ENCODE data around the gene PITHD1.
"Not testable (repeated sequence)": the region's sequence is repeated elsewhere in the genome, so short reads cannot be mapped to it uniquely, and the experiment has no call there.

The PITHD1 gene, protein sequence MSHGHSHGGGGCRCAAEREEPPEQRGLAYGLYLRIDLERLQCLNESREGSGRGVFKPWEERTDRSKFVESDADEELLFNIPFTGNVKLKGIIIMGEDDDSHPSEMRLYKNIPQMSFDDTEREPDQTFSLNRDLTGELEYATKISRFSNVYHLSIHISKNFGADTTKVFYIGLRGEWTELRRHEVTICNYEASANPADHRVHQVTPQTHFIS

DNA sequence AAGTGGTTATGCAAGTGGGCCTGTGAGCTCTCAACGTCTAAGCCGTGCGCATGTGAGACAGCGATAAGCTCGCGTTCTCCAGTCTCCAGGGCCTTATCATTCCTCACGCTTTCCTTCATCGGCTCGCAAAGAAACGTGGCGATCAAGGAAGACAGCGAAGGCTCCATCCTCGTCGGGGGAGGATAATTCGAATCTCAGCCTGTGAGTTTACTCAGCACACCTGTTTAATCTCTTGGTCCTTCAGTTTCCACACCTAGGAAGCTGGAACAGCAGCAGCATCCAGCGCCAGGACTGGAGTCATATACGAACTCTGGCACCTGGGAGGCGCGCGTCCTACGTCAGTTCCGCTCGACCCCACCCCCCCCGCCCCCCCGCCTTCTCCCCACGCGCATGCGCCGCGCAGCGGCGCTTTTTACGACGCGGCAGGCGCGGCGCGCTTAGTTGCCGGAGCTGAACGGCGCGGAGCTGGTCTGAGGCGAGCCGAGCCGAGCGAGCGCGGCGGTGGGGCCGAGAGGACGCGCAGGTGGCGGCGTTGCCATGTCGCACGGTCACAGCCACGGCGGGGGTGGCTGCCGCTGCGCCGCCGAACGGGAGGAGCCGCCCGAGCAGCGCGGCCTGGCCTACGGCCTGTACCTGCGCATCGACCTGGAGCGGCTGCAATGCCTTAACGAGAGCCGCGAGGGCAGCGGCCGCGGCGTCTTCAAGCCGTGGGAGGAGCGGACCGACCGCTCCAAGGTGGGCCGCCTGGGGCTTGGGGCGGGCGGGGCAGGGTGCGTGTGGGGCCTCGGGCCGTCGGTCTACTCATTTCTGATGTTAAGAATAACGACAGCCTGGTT is at the start of gene PITHD1:
PITHD1 (plus strand) TSS at position 440 of the 836 bp plus-strand sequence; CDS start at position 538, 98 bp downstream.
- no peak for DNase-seq (ENCODE audit: low read depth)

DNA sequence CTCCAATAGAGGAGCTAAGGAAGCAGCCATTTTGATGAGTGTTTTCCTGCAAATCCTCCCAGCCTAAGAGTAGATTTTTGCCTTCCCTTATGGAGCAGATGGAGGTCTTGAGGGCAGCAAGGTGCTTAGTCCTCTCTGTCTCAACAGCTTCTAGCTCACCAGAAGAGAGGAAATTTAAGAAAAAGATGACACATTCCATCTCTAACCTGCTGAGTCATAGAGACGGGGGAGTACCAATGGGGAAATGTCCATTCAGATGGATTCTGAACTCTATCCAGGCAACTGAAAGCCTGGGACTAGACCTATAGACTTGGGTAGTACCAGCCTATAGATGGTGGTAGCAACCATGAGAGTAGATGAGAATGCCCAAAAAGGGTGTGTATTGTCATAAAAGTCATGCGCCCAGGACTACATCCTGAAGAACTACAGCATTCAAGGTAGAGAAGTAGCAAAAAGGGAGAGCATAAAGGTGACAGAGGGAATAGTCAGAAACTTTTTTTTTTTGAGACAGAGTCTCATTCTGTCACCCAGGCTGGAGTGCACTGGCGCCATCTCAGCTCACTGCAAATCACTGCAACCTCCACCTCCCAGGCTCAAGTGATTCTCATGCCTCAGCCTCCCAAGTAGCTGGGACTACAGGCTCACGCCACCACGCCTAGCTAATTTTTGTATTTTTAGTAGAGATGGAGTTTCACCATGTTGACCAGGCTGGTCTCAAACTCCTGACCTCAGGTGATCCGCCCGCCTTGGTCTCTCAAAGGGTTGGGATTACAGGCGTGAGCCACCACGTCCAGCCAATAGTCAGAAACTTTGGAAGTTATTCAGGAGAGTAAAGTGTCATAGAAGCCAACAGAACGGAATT is 45.6 kb upstream of the PITHD1 start:
- no peak for DNase-seq (ENCODE audit: low read depth)

DNA sequence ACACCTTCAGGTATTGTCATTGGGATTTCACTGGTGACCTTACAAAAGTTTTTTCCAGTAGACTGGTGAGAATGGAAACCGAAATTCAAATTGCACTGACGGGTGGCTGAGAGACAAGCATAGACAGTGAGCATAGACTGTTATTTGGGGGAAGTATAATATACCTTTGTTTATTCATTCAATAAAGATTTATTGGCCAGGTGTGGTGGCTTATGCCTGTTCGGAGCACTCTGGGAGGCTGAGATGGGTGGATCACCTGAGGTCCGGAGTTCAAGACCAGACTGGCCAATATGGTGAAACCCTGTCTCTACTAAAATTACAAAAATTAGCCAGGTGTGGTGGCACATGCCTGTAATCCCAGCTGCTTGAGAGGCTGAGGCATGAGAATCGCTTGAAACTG is 44.9 kb upstream of the PITHD1 start:
- DNase-seq (ENCODE audit: low read depth) = not testable (repeated sequence)

DNA sequence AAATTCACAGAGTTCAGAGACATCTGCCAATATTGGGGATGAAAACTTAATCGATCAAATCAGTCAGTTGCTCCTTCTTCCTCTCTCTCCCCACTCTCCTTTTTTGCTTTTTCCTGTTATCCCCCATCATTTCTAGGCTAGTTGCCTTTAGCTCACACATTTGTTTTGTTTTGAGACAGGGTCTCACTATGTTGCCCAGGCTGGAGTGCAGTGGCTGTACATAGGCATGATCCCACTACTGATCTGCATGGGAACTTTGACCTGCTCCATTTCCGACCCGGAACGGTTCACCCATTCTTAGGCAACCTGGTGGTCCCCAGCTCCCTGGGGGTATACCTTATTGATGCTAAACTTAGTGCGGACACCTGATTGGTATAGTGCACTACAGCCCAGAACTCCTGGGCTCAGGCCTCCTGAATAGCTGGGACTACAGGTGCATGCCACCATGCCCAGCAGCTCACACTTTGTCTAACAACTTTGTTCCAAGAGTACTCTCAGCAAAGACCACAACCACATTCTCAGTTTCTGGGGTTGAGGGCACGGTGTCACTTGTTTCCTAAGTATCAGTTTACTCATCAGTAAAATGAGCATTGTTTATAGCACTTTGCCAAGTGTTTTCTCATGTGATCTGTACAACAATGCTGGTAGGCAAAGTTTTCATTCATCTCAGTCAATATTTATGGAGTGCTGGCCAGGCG is 41.6 kb upstream of the PITHD1 start:
- no peak for DNase-seq (ENCODE audit: low read depth)

DNA sequence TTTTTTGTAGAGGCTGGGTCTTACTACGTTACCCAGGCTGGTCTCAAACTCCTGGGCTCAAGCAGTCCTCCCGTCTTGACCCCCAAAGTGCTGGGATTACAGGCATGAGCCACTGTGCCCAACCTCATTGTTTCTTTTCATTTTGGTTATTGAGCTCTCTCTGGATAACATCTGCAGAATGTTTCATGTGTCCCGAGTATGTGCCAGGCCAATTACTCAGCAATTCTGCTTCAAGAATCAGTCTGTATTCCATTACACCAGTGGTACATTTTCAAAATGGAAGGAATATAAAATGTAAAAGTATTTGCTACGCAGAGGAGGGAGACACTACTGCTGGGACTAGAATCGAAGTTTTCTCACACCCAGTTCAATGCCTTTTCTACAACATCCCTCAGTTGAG is 36.6 kb upstream of the PITHD1 start:
- no peak for DNase-seq (ENCODE audit: low read depth)

DNA sequence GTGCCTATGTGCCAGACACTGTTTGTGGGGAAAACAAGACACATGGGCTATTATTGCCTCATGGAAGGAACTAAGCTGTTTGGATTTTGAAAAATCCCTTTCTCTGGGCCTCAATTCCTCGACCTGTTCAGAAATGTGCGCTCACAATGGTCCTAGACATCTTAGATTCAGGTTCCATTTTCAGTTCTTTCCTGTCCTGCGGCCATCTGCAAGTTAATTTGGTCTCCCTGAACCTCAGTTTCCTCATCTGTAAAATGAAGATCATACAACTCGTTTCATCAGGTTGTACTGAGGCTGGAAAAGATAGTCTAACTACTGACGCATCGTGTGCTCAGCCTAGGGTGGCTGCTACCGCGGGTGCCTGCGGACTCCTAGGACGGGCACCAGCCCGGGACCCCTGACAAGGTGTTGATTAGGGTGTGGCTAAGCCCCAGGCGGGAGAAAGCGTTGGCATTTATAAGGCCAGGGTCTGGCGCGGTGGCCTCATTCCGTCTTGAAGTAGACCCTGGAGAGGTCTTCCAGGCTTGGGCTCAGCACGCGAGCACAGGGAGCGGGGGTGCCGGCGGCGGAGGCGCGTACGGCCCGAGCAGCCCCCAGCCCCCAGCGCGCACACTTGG is 35.4 kb upstream of the PITHD1 start:
- no peak for DNase-seq (ENCODE audit: low read depth)

DNA sequence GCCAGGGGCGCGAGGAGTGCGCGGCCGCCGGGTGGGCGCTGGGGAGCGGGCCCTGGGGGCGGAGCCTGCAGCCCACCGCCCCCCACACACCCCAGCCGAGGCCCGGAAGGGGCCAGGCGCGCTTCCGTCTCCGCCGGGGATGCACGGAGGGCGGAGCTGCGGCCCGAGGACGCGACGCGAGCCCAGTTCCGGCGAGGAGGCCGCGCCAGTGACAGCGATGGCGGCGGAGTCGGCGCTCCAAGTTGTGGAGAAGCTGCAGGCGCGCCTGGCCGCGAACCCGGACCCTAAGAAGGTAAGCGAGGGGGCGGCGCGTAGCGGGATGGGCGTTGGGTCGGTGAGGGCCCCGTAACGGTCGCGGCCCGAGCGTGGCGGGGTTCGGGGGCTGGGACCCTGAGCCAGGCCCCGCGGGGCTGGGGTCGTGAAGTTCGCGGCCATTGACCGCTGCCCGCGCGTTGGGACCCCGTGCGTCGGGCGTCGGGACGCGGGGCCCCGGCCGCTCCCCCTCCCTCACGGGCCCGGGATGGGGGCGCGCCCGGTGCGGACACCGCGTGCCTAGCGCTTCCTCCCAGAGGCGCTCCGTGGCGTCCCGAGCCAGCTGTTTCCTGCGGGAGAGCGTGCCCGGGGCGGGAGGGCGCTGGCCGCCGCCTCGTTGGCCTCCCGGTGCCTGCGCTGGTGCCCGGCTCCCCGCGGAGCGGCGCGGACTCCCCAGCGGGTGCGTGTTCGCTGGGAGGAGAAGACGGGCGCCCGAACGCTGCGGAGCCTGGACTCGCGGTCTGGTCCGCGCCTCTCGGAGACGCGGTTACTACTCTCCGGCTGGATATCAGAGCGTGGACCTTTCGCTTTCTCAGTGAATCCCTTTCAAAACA is 34.7 kb upstream of the PITHD1 start, which contains the start of gene ELOA:
ELOA (plus strand) TSS at position 185 of the 866 bp plus-strand sequence; CDS start at position 218, 33 bp downstream.
- DNase-seq (ENCODE audit: low read depth) = no peak

DNA sequence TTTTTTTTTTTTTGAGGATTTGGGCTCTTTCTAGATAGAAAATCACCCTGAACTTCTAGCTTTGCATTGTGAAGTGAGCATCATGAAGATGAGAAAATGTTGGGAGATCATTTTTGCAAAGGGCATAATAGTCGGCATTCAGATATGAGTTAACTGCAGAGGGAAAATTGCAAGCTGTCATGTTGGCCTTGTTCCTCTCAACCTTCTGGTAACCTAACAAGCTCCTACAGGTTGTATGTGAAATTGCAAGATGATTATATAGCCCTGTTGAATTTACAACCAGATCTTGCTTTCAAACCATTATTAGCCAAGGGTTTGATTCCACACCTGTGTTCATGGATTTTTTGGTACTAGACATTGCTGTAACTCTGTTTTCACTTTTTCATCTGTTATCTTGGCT is 32.7 kb upstream of the PITHD1 start:
- no peak for DNase-seq (ENCODE audit: low read depth)

DNA sequence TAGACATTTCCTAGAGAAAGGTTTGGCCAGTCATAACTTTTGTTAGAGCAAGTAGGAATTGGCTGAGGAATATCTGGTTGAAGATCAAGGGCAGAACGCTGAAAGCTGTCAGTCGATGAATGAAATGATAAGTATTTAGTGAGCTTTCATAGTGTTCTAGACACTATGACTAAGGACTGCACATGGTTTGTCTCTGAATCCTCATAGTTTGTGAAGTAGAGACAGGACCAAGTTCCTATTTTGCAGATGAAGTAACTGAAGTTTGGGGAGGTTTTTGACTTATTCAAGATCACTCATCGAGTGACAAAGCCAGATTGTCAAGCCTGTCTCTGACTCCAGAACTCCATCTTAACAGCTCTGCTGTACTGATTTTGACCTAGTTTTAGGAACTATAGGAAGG is 30.2 kb upstream of the PITHD1 start:
- no peak for DNase-seq (ENCODE audit: low read depth)

DNA sequence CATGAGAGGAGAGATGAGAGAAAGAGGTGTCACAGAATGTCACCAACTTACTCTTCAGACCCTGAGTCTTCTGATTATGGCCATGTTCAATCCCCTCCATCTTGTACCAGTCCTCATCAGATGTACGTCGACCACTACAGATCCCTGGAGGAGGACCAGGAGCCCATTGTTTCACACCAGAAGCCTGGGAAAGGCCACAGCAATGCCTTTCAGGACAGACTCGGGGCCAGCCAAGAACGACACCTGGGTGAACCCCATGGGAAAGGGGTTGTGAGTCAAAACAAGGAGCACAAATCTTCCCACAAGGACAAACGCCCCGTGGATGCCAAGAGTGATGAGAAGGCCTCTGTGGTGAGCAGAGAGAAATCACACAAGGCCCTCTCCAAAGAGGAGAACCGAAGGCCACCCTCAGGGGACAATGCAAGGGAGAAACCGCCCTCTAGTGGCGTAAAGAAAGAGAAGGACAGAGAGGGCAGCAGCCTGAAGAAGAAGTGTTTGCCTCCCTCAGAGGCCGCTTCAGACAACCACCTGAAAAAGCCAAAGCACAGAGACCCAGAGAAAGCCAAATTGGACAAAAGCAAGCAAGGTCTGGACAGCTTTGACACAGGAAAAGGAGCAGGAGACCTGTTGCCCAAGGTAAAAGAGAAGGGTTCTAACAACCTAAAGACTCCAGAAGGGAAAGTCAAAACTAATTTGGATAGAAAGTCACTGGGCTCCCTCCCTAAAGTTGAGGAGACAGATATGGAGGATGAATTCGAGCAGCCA is 27.0 kb upstream of the PITHD1 start:
- DNase-seq (ENCODE audit: low read depth) = no peak

DNA sequence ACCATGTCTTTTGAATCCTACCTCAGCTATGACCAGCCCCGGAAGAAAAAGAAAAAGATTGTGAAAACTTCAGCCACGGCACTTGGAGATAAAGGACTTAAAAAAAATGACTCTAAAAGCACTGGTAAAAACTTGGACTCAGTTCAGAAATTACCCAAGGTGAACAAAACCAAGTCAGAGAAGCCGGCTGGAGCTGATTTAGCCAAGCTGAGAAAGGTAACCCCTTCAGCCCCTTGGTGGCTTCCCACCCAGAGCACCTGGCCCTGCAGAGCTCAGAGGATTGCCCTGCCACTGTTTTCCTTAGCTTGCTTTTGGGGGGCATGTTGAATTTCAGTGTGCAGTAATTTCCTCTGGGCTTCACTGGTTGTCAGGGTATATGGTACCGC is 26.4 kb upstream of the PITHD1 start:
- no peak for DNase-seq (ENCODE audit: low read depth)

DNA sequence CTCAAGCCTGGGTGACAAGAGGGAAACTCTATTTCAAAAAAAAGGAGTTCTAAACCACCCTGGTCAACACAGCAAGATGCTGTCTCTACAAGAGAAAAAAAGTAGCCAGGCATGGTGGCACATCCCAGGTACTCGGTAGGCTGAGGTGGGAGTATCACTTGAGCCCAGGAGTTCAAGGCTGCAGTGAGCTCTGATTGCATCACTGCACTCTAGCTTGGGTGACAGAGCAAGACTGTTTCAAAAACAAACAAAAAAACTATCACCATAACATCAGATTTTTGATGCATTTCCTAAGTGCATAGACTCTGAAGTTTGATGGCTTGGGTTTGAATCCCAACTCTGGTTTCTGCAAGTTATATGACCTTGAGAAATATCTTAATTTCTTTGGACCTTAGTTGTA is 25.3 kb upstream of the PITHD1 start:
- DNase-seq (ENCODE audit: low read depth) = no peak

DNA sequence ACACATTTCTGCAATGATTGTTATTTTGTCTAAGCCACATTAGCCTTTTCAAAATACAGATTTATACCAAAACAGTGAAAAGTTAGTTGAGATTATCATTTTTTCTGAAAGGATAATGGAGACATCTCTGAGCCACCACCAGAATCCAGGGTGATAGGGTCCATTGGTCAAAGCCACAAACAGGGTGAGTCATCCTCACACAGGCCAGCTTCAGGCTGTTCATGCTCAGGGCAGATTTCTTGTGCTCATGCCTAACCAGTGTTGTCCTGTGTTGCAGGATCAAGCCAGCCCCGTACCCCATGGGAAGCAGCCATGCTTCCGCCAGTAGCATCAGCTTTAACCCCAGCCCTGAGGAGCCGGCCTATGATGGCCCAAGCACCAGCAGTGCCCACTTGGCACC is 21.5 kb upstream of the PITHD1 start:
- DNase-seq (ENCODE audit: low read depth) = no peak

DNA sequence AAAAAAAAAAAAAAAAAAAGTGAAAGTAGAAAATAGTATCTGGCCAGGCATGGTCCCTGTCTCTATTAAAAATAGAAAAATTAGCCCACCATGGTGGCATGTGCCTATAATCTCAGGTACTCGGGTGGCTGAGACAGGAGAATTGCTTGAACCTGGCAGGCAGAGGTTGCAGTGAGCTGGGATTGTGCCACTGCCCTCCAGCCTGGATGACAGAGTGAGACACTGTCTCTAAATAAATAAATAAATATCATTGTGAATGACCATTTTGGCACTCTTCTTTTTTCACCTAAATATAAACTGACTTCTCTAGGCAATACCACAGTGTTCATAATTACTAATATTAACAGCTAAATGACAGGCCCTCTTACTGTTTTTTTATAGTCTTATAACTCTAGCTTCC is 20.4 kb upstream of the PITHD1 start:
- no peak for DNase-seq (ENCODE audit: low read depth)

DNA sequence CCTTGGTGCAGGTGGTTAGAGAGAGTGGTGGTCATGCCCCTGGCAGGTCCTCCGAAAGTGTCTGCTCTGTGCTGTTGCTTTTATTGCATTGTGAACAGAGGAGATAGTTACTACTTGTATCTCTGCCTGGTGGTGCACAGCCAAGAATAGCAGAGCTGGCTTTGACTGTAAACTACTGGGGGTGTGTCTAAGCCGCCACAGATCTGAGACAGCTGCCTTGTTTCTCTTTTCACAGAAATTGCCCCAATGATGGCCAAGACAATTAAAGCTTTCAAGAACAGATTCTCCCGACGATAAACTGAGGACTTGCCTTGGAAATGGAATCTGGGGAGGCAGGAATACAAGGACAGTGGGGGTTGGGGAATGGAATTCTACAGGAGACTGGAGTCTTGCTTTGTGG is 18.9 kb upstream of the PITHD1 start:
- no peak for DNase-seq (ENCODE audit: low read depth)

DNA sequence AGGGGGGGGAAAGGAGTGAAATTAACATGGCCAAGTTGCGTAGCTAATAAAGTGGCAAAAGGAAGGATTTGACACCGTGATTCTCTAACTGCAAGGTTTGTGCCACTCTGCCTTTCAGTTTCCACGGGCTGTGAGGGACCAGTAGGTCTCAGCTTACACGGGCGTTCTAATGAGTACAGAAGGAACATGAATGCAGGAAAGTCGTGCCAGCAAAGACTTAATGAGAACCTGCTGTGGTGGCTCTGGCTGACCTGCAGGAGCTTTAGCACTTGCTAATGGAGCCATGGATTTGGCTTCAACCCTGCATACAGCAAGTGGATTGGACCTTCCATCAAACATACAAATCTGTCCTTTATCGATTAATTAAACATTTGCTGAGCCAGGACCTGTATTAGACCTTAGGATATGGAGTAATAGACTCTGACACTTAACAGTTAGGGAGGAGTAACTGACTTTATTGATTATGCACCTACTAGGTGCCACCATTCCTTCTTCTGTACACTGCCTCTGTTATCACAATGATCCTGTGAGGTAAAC is 15.1 kb upstream of the PITHD1 start:
- DNase-seq (ENCODE audit: low read depth) = no peak

DNA sequence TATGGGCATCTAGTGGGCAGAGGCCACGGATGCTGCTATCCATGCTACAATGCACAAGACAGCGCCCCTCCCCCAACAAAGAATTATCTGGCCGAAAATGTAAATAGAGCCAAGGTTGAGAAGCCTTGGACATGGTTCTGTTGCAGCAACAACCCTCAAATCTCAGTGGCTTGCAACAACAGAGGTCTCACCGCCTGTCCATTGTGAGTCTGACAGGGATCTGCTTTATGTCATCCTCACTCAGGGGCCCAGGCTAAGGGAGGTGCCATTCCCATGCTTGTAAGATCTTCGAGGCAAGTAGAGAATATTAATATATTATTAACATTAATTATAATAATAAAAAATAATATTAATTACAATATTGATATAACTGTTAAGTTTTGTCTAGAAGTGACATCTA is 9.5 kb upstream of the PITHD1 start:
- no peak for DNase-seq (ENCODE audit: low read depth)

DNA sequence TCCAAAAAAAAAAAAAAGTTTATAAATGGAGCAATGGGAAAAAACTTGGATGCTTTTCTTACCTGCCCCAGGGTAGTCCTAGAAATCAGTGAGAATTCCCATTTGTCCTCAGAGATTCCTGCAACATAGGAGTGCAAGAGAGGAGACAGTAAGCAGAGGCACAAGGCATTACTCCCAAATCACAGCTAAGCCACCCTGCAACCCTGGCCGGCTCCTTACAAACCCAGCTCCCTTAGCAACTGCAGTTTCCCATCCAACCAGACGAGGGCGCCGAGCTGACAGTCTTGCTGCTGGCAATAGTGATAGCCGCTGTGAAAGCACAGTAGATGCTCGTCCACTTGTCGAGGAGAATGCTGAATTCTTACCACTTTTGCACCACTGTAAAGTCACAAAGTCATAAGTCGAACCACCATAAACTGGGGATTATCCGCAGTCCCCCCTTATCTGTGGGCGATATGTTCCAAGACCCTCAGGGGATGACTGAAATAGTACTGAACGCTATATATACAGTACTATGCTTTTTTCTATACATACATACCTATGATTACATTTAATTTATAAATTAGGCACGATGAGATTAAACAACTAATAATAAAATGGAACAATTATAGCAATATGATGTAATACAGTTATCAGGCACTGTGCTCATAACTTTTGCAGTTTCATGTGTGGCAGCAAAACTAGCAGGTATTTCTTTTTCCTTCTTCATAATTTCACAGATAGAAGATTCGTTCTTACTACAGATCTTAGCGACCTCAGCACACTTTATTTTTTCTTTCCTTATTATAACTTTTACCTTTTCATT is 6.0 kb upstream of the PITHD1 start:
- no peak for DNase-seq (ENCODE audit: low read depth)

DNA sequence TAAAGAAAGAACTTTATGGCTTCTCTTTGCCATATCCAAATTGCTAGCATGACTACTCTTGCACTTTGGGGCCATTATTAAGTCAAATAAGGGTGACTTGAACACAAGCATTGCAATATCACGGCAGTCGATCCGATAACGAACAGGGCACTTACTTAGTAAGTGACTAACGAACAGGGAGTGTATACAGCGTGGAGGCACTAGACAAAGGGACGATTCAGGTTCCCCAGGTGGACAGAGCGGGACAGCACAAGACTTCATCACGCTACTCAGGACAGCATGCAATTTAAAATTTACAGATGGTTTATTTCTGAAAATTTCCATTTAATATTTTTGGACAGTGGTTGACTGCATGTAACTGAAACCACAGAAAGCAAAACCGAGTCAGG is 5.4 kb upstream of the PITHD1 start:
- no peak for DNase-seq (ENCODE audit: low read depth)

Data from GM04503 (cell line).